ENCODE results near the gene RASGRP1.
A peak's percentile ranks its signal among the peaks of the same experiment; 100 is the strongest.

The RASGRP1 gene

GRCh38 chr15:38518084-38518483 lies 46.5 kb downstream of the RASGRP1 start:
- no peaks in the 10 kb centered on the region for H3K9me3 Mint-ChIP-seq
- DNase-seq = no peak
- H3K27ac Mint-ChIP-seq = peak overlapping the region; percentile 90
- H3K4me1 Mint-ChIP-seq (ENCODE audit: low read depth) = peaks cover 68% of the 10 kb centered on the region
- H3K27me3 Mint-ChIP-seq = no peaks in the 10 kb centered on the region
- no peak overlapping the region for H3K4me3 Mint-ChIP-seq
- H3K36me3 Mint-ChIP-seq (ENCODE audit: low read depth) = peaks cover 90% of the 10 kb centered on the region

- H3K9me3 Mint-ChIP-seq = no peaks in the 10 kb centered on the region
- no peak for DNase-seq
- H3K27ac Mint-ChIP-seq = peak overlapping the region; percentile 90
- no peak overlapping the region for H3K4me3 Mint-ChIP-seq
- no peaks in the 10 kb centered on the region for H3K27me3 Mint-ChIP-seq
- H3K4me1 Mint-ChIP-seq (ENCODE audit: low read depth) = peaks cover 61% of the 10 kb centered on the region
- peaks cover 90% of the 10 kb centered on the region for H3K36me3 Mint-ChIP-seq (ENCODE audit: low read depth)
These were observed 47.2 kb downstream of the RASGRP1 start for GRCh38 chr15:38517312-38517975.

- peaks cover 54% of the 10 kb centered on the region for H3K4me1 Mint-ChIP-seq (ENCODE audit: low read depth)
- no peak for DNase-seq
- H3K27ac Mint-ChIP-seq = peak overlapping the region; percentile 76
- H3K27me3 Mint-ChIP-seq = no peaks in the 10 kb centered on the region
- H3K36me3 Mint-ChIP-seq (ENCODE audit: low read depth) = peaks cover 92% of the 10 kb centered on the region
- no peaks in the 10 kb centered on the region for H3K9me3 Mint-ChIP-seq
- no peak overlapping the region for H3K4me3 Mint-ChIP-seq
These were observed 48.0 kb downstream of the RASGRP1 start for GRCh38 chr15:38516626-38517025.

- Mint-ChIP-seq H3K27ac (peak overlapping the region; percentile 76), H3K4me1 (ENCODE audit: low read depth) (peaks cover 47% of the 10 kb centered on the region)
These were observed 50.0 kb downstream of the RASGRP1 start for GRCh38 chr15:38514601-38515000.

GRCh38 chr15:38512901-38513300 lies 51.7 kb downstream of the RASGRP1 start:
- Mint-ChIP-seq H3K36me3 (ENCODE audit: low read depth) (peaks cover 98% of the 10 kb centered on the region), H3K4me1 (ENCODE audit: low read depth) (peaks cover 47% of the 10 kb centered on the region), H3K4me3 (no peak overlapping the region), H3K9me3 (no peaks in the 10 kb centered on the region), H3K27ac (peak overlapping the region; percentile 71), H3K27me3 (no peaks in the 10 kb centered on the region)
- no peak for DNase-seq

More at GRCh38 chr15:38514601-38515000, 50.0 kb downstream of the RASGRP1 start:
- Mint-ChIP-seq H3K27me3 (no peaks in the 10 kb centered on the region), H3K9me3 (no peaks in the 10 kb centered on the region), H3K36me3 (ENCODE audit: low read depth) (peaks cover 96% of the 10 kb centered on the region), H3K4me3 (no peak overlapping the region)
- DNase-seq = no peak

- Mint-ChIP-seq H3K4me3 (peak overlapping the region; percentile 2), H3K4me1 (ENCODE audit: low read depth) (peaks cover 43% of the 10 kb centered on the region), H3K9me3 (no peaks in the 10 kb centered on the region), H3K36me3 (ENCODE audit: low read depth) (peaks cover 97% of the 10 kb centered on the region), H3K27ac (peak overlapping the region; percentile 94), H3K27me3 (no peaks in the 10 kb centered on the region)
- no peak for DNase-seq
These were observed 55.5 kb downstream of the RASGRP1 start for GRCh38 chr15:38509152-38509551.

GRCh38 chr15:38508647-38509046 lies 56.0 kb downstream of the RASGRP1 start:
- Mint-ChIP-seq H3K9me3 (no peaks in the 10 kb centered on the region), H3K4me1 (ENCODE audit: low read depth) (peaks cover 40% of the 10 kb centered on the region), H3K36me3 (ENCODE audit: low read depth) (peaks cover 96% of the 10 kb centered on the region), H3K27ac (peak overlapping the region; percentile 94), H3K27me3 (no peaks in the 10 kb centered on the region), H3K4me3 (no peak overlapping the region)
- no peak for DNase-seq

GRCh38 chr15:38507570-38507969 lies 57.0 kb downstream of the RASGRP1 start:
- H3K27ac Mint-ChIP-seq = peak overlapping the region; percentile 94
- peaks cover 38% of the 10 kb centered on the region for H3K4me1 Mint-ChIP-seq (ENCODE audit: low read depth)
- H3K27me3 Mint-ChIP-seq = no peaks in the 10 kb centered on the region
- H3K36me3 Mint-ChIP-seq (ENCODE audit: low read depth) = peaks cover 96% of the 10 kb centered on the region
- H3K9me3 Mint-ChIP-seq = no peaks in the 10 kb centered on the region
- no peak for DNase-seq
- no peak overlapping the region for H3K4me3 Mint-ChIP-seq

GRCh38 chr15:38506997-38507396 lies 57.6 kb downstream of the RASGRP1 start:
- no peak for DNase-seq
- H3K4me1 Mint-ChIP-seq (ENCODE audit: low read depth) = peaks cover 40% of the 10 kb centered on the region
- peaks cover 96% of the 10 kb centered on the region for H3K36me3 Mint-ChIP-seq (ENCODE audit: low read depth)
- no peak overlapping the region for H3K4me3 Mint-ChIP-seq
- peak overlapping the region; percentile 94 for H3K27ac Mint-ChIP-seq
- H3K27me3 Mint-ChIP-seq = no peaks in the 10 kb centered on the region
- no peaks in the 10 kb centered on the region for H3K9me3 Mint-ChIP-seq

- peaks cover 96% of the 10 kb centered on the region for H3K36me3 Mint-ChIP-seq (ENCODE audit: low read depth)
- no peak overlapping the region for H3K4me3 Mint-ChIP-seq
- H3K27ac Mint-ChIP-seq = peak overlapping the region; percentile 80
- DNase-seq = no peak
- H3K27me3 Mint-ChIP-seq = no peaks in the 10 kb centered on the region
- peaks cover 42% of the 10 kb centered on the region for H3K4me1 Mint-ChIP-seq (ENCODE audit: low read depth)
- no peaks in the 10 kb centered on the region for H3K9me3 Mint-ChIP-seq
These were observed 59.7 kb downstream of the RASGRP1 start for GRCh38 chr15:38504680-38505467.

- H3K4me3 Mint-ChIP-seq = no peak overlapping the region
- H3K4me1 Mint-ChIP-seq (ENCODE audit: low read depth) = peaks cover 33% of the 10 kb centered on the region
- no peaks in the 10 kb centered on the region for H3K27me3 Mint-ChIP-seq
- no peaks in the 10 kb centered on the region for H3K9me3 Mint-ChIP-seq
- H3K36me3 Mint-ChIP-seq (ENCODE audit: low read depth) = peaks cover 97% of the 10 kb centered on the region
- peak overlapping the region; percentile 22 for H3K27ac Mint-ChIP-seq
- no peak for DNase-seq
These were observed 61.1 kb downstream of the RASGRP1 start for GRCh38 chr15:38503496-38503895.

- DNase-seq = no peak
- Mint-ChIP-seq H3K9me3 (no peaks in the 10 kb centered on the region), H3K4me1 (ENCODE audit: low read depth) (peaks cover 28% of the 10 kb centered on the region), H3K27me3 (no peaks in the 10 kb centered on the region), H3K27ac (peak overlapping the region; percentile 88), H3K36me3 (ENCODE audit: low read depth) (peaks cover 94% of the 10 kb centered on the region), H3K4me3 (no peak overlapping the region)
These were observed 65.0 kb downstream of the RASGRP1 start for GRCh38 chr15:38499651-38500050.

- Mint-ChIP-seq H3K4me1 (ENCODE audit: low read depth) (peaks cover 43% of the 10 kb centered on the region), H3K36me3 (ENCODE audit: low read depth) (peaks cover 94% of the 10 kb centered on the region), H3K27ac (peak overlapping the region; percentile 65)
These were observed 68.5 kb downstream of the RASGRP1 start for GRCh38 chr15:38496151-38496550.

GRCh38 chr15:38490242-38490922 lies 74.2 kb downstream of the RASGRP1 start:
- DNase-seq = no peak
- H3K4me3 Mint-ChIP-seq = no peak overlapping the region
- no peaks in the 10 kb centered on the region for H3K27me3 Mint-ChIP-seq
- H3K9me3 Mint-ChIP-seq = no peaks in the 10 kb centered on the region
- peak overlapping the region; percentile 89 for H3K27ac Mint-ChIP-seq
- H3K4me1 Mint-ChIP-seq (ENCODE audit: low read depth) = peaks cover 66% of the 10 kb centered on the region
- H3K36me3 Mint-ChIP-seq (ENCODE audit: low read depth) = peaks cover 94% of the 10 kb centered on the region

More at GRCh38 chr15:38496151-38496550, 68.5 kb downstream of the RASGRP1 start:
- no peak for DNase-seq
- Mint-ChIP-seq H3K27me3 (no peaks in the 10 kb centered on the region), H3K4me3 (no peak overlapping the region), H3K9me3 (no peaks in the 10 kb centered on the region)
